Bronchial epithelial cell (primary cell): ENCODE results near the gene HAPSTR1. TPM values are rescaled to one million over a fixed set of nuclear protein-coding genes. Genes with fewer than 3 reads are reported as not detected.

Source experiments
- DNase-seq: peaks from one replicate; pipeline ENCODE4 v3.0.0-alpha.2; 2010; ENCODE audit warnings: low read depth
- FAIRE-seq: peaks from 2 replicates; lab custom pipeline; 2011; peaks lifted over from hg19 to GRCh38; lab: Jason Lieb, UNC
- H3K27me3 ChIP-seq: 2 replicates; pipeline ENCODE4 v1.5.1; 2011; ENCODE audit warnings: low read length; ENCODE audit not compliant: control insufficient read depth, insufficient read depth
- H3K36me3 ChIP-seq: 2 replicates; pipeline ENCODE4 v1.5.1; 2011; ENCODE audit warnings: low read length; ENCODE audit not compliant: control insufficient read depth, insufficient read depth
- H3K4me3 ChIP-seq: 2 replicates; pipeline ENCODE4 v1.5.1; 2011; ENCODE audit warnings: mild to moderate bottlenecking, low read depth, low read length, control low read depth
- CTCF ChIP-seq: IDR thresholded peaks from 2 replicates; pipeline ENCODE4 v1.5.1; 2011; ENCODE audit warnings: mild to moderate bottlenecking, moderate library complexity, low read length, control low read depth, inconsistent platforms; ENCODE audit not compliant: insufficient read depth, severe bottlenecking
- total RNA-seq: library from RNA; depleted of rRNA; stranded (reverse); fragments of >200 nt; gene quantifications from 2 replicates; pipeline ENCODE4 v1.2.1, GENCODE V29; 2014

HAPSTR1 gene
- total RNA-seq, 1 donor from 2014 or later = 66.1 TPM

- DNase-seq (no peak), FAIRE-seq (no peak)
- Histone ChIP-seq H3K27me3 (no peaks in the 10 kb centered on the region), H3K4me3 (no peak overlapping the region), H3K36me3 (peaks cover 3% of the 10 kb centered on the region)
- TF ChIP-seq CTCF = no peak
These were observed 34.4 kb downstream of the HAPSTR1 start for GRCh38 chr16:9125658-9126505.

GRCh38 chr16:9126609-9127008 lies 35.2 kb downstream of the HAPSTR1 start:
- Histone ChIP-seq H3K36me3 (peaks cover 3% of the 10 kb centered on the region), H3K27me3 (no peaks in the 10 kb centered on the region), H3K4me3 (no peak overlapping the region)
- no peak for FAIRE-seq
- TF ChIP-seq CTCF = no peak
- DNase-seq = no peak

- TF ChIP-seq CTCF = no peak
- Histone ChIP-seq H3K27me3 (no peaks in the 10 kb centered on the region), H3K4me3 (no peak overlapping the region), H3K36me3 (no peaks in the 10 kb centered on the region)
- FAIRE-seq = no peak
- no peak for DNase-seq
These were observed 37.2 kb downstream of the HAPSTR1 start for GRCh38 chr16:9128346-9129342.

- Histone ChIP-seq H3K4me3 (no peak overlapping the region), H3K36me3 (no peaks in the 10 kb centered on the region), H3K27me3 (no peaks in the 10 kb centered on the region)
- TF ChIP-seq CTCF = no peak
- FAIRE-seq (no peak), DNase-seq (no peak)
These were observed 42.9 kb downstream of the HAPSTR1 start for GRCh38 chr16:9134306-9134705.

GRCh38 chr16:9134739-9135138 lies 43.3 kb downstream of the HAPSTR1 start:
- DNase-seq (no peak), FAIRE-seq (no peak)
- peak; percentile 75 for TF ChIP-seq CTCF

More at GRCh38 chr16:9134739-9135138, 43.3 kb downstream of the HAPSTR1 start:
- Histone ChIP-seq H3K36me3 (no peaks in the 10 kb centered on the region), H3K27me3 (no peaks in the 10 kb centered on the region), H3K4me3 (no peak overlapping the region)
